DMS153 (cell line): ENCODE results near the gene PDZRN3.

Experiments
- DNase-seq: peaks from one replicate; lab custom pipeline; 2025; lab: John Stamatoyannopoulos, UW

PDZRN3 gene

GRCh38 chr3:73451301-73451944, 173.3 kb downstream of the PDZRN3 start:
- DNase-seq: peak; percentile 91

GRCh38 chr3:73449774-73450173, 175.0 kb downstream of the PDZRN3 start:
- DNase-seq: no peak

GRCh38 chr3:73448761-73449301, 175.9 kb downstream of the PDZRN3 start:
- DNase-seq: no peak

GRCh38 chr3:73448041-73448440, 176.7 kb downstream of the PDZRN3 start:
- DNase-seq: no peak

GRCh38 chr3:73447111-73447510, 177.6 kb downstream of the PDZRN3 start:
- DNase-seq: no peak

- no peak for DNase-seq
These were observed 178.2 kb downstream of the PDZRN3 start for GRCh38 chr3:73446467-73447110.

GRCh38 chr3:73442886-73443285, 181.9 kb downstream of the PDZRN3 start:
- no peak for DNase-seq

GRCh38 chr3:73442152-73442551, 182.6 kb downstream of the PDZRN3 start:
- DNase-seq: no peak

- DNase-seq: no peak
These were observed 186.9 kb downstream of the PDZRN3 start for GRCh38 chr3:73437828-73438227.

GRCh38 chr3:73435055-73435454, 189.7 kb downstream of the PDZRN3 start:
- DNase-seq: no peak

GRCh38 chr3:73433687-73434086, 191.1 kb downstream of the PDZRN3 start:
- no peak for DNase-seq

GRCh38 chr3:73433079-73433478, 191.7 kb downstream of the PDZRN3 start:
- DNase-seq: no peak

- DNase-seq: no peak
These were observed 192.1 kb downstream of the PDZRN3 start for GRCh38 chr3:73432706-73433032.

- peak; percentile 4 for DNase-seq
These were observed 192.6 kb downstream of the PDZRN3 start for GRCh38 chr3:73432023-73432705.

GRCh38 chr3:73431183-73431900, 193.4 kb downstream of the PDZRN3 start:
- no peak for DNase-seq

GRCh38 chr3:73427048-73427706, 197.6 kb downstream of the PDZRN3 start:
- no peak for DNase-seq

- no peak for DNase-seq
These were observed 198.1 kb downstream of the PDZRN3 start for GRCh38 chr3:73426606-73427005.

- no peak for DNase-seq
These were observed 201.6 kb downstream of the PDZRN3 start for GRCh38 chr3:73423116-73423515.

GRCh38 chr3:73422571-73422970, 202.2 kb downstream of the PDZRN3 start:
- DNase-seq: no peak

- no peak for DNase-seq
These were observed 204.8 kb downstream of the PDZRN3 start for GRCh38 chr3:73419942-73420341.

GRCh38 chr3:73419179-73419803, 205.4 kb downstream of the PDZRN3 start:
- no peak for DNase-seq

- DNase-seq: no peak
These were observed 206.1 kb downstream of the PDZRN3 start for GRCh38 chr3:73418681-73419080.
